ENCODE data around the gene PER2. TPM values are rescaled to one million over a fixed set of nuclear protein-coding genes. Genes with fewer than 3 reads are reported as not detected.

Gene PER2
- total RNA-seq, 2 donors from 2014 or later, result 5.2 to 9.4 TPM

DNA sequence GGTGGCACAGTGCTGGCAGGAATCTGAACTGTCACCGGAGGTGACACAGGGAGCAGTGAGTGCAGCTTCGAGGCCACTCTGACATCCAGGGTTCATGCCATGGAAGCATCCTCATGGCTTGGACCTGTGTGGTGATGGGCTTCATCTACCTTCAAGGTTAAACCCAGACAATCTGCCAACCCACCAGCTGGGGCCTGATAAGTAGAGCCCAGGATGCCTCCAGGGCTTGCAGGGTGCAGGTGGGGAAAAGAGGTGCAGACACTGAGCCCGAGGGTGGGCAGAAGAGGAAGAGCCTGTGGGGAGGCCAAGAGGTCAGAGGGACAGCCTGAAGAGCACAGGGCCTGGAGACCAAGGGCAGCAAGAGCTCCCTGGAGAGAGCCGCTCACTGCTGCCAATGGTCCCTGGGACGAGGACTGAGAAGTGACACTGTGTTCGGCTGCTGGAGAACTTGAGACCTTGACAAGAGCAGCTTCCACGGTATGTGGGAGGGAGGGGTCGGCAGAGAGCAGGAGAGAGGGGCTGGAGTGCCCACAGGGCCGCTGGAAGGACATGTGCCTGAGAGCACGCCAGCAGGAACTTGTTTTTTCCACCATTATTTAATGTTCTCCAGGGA lies 40.5 kb downstream of the PER2 start:
- Histone ChIP-seq H3K36me3 (peaks cover 56% of the 10 kb centered on the region), H3K4me1 (peaks cover 0 to 10% of the 10 kb centered on the region in 2 donors), H3K27ac (peak overlapping the region in 1 of 2 donors; percentile 3), H3K9me3 (no peaks in the 10 kb centered on the region), H3K4me3 (no peak overlapping the region), H3K27me3 (no peaks in the 10 kb centered on the region)
- TF ChIP-seq CTCF (IDR thresholded peaks at IDR 0.05), result no peak
- no peak for DNase-seq (ENCODE audit: low spot score)

DNA sequence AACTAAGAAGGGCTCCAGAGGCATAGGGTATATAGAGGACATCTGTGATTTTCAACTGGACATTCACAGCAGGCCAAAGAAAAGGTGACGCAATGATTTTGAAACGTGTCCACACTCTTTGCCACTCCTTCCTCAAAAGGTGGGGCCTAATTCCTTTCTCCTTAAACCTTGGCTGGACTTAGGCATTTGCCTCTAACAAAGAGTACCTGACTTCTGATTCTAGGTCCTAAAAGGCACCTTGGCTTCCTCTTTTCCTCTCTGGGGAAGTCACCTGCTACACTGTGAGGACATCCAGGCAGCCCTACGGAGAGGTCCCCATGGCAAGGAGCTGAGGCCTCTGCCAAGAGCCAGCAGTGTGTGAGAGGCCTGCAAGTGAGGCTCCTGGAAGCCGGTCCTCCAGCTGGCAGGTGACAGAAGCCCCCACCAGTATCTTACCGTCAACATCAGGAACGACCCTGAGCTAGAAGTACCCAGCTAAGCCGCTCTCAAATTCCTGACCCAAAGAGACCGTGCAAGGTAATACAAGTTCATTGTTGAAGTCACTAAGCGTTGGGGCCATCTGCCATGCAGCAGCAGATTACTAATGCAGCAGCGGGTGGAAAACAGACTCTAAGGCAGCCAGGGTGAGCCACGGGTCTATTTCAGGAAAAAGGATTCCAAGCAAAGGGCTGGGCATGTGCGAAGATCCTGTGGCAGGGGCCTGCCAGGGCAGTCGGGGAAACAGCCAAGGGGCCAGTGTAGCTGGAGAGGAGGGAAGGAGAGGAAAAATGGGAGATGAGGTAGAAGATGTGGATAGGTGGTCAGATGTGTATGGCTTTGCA lies 41.2 kb downstream of the PER2 start:
- Histone ChIP-seq H3K4me1 (peaks cover 0 to 17% of the 10 kb centered on the region in 2 donors), H3K27ac (peak overlapping the region in 1 of 2 donors; percentile 3), H3K36me3 (peaks cover 49% of the 10 kb centered on the region), H3K9me3 (no peaks in the 10 kb centered on the region), H3K27me3 (no peaks in the 10 kb centered on the region), H3K4me3 (no peak overlapping the region)
- no peak for TF ChIP-seq CTCF (IDR thresholded peaks at IDR 0.05)
- DNase-seq (ENCODE audit: low spot score), result no peak

DNA sequence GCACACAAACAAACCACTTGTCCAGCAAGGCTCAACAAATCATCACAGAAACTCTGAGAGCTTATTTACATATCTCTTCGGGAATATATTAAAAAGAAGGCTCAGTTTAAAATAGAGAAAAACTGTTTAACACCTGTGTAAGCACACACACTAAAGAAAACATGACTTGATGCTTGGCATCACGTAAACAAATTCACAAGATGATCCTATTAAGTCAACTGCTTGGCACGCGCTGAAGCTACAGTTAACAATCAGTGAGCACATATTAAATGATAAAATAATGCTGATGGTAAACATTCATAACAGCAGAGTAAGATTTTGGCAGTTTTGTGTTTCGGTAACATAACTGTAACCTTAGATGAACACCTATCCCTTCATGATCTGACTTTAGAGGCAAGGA lies 44.3 kb downstream of the PER2 start:
- H3K27me3 ChIP-seq, result no peaks in the 10 kb centered on the region
- no peak for TF ChIP-seq CTCF (IDR thresholded peaks at IDR 0.05)
- H3K27ac ChIP-seq, result no peak overlapping the region
- H3K9me3 ChIP-seq, result no peaks in the 10 kb centered on the region
- peaks cover 19% of the 10 kb centered on the region for H3K36me3 ChIP-seq
- peaks cover 0 to 37% of the 10 kb centered on the region in 2 donors for H3K4me1 ChIP-seq
- H3K4me3 ChIP-seq, result no peak overlapping the region
- DNase-seq (ENCODE audit: low spot score), result no peak

DNA sequence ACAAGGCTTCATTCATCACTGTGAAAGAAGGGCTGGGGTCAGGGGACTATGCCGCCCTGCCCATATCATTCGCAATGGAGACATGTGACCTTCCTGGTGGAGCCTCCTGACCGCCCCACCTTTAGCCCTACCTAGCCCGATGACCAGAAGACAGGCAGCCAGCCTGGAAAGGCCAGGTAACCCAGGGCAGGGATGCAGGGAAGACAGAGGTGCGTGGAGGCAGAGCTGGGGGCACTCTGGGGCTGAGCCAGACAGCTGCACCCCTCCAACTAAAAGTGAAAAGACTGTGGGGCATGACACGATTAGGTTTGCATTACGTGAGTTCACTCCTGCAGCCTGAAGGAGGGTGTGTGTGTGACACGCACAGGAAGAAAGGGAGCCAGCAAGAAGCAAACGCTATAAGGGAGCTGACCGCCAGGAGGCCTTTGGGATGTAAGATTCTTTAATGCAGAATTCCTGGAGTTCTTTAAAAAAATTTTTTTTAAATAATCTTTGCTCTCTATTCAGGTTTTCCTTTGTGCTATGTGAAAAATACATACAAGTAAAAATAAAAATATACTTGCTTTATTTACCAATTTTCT lies 44.8 kb downstream of the PER2 start:
- Histone ChIP-seq H3K27me3 (peaks cover 0 to 5% of the 10 kb centered on the region in 2 donors), H3K27ac (peak overlapping the region in 1 of 2 donors; percentile 62), H3K4me3 (no peak overlapping the region), H3K36me3 (peaks cover 14% of the 10 kb centered on the region), H3K9me3 (no peaks in the 10 kb centered on the region), H3K4me1 (peaks cover 0 to 43% of the 10 kb centered on the region in 2 donors)
- no peak for DNase-seq (ENCODE audit: low spot score)
- no peak for TF ChIP-seq CTCF (IDR thresholded peaks at IDR 0.05)

- Histone ChIP-seq H3K27ac (peak overlapping the region; percentile 15 to 62), H3K4me1 (peaks cover 0 to 41% of the 10 kb centered on the region in 2 donors), H3K4me3 (no peak overlapping the region), H3K36me3 (peaks cover 13% of the 10 kb centered on the region), H3K27me3 (peaks cover 0 to 6% of the 10 kb centered on the region in 2 donors), H3K9me3 (no peaks in the 10 kb centered on the region)
- DNase-seq (ENCODE audit: low spot score), result no peak
- TF ChIP-seq CTCF (IDR thresholded peaks at IDR 0.05), result no peak
Observed at GRCh38 chr2:238242731-238243495, 45.5 kb downstream of the PER2 start.

All from right atrium auricular region (tissue), 2 donors.